ENCODE data around the gene ANGPTL2.

ANGPTL2 gene

GRCh38 chr9:127136880-127137639 lies 14.6 kb upstream of the ANGPTL2 start:
- DNase-seq (ENCODE audit: low read depth in 2 of 3, low spot score in 2 of 3), result no peak

- DNase-seq (ENCODE audit: low read depth in 2 of 3, low spot score in 2 of 3), result no peak
These were observed 13.8 kb upstream of the ANGPTL2 start for GRCh38 chr9:127136081-127136879.

GRCh38 chr9:127135056-127135745 lies 12.8 kb upstream of the ANGPTL2 start:
- no peak for DNase-seq (ENCODE audit: low read depth in 2 of 3, low spot score in 2 of 3)

GRCh38 chr9:127133739-127134167 lies 11.3 kb upstream of the ANGPTL2 start:
- no peak for DNase-seq (ENCODE audit: low read depth in 2 of 3, low spot score in 2 of 3)

- DNase-seq (ENCODE audit: low read depth in 2 of 3, low spot score in 2 of 3), result no peak
These were observed 10.6 kb upstream of the ANGPTL2 start for GRCh38 chr9:127132921-127133647.

GRCh38 chr9:127132375-127132774 lies 9.9 kb upstream of the ANGPTL2 start:
- no peak for DNase-seq (ENCODE audit: low read depth in 2 of 3, low spot score in 2 of 3)

- no peak for DNase-seq (ENCODE audit: low read depth in 2 of 3, low spot score in 2 of 3)
These were observed 9.4 kb upstream of the ANGPTL2 start for GRCh38 chr9:127131871-127132270.

GRCh38 chr9:127130661-127131538 lies 8.5 kb upstream of the ANGPTL2 start:
- no peak for DNase-seq (ENCODE audit: low read depth in 2 of 3, low spot score in 2 of 3)

- DNase-seq (ENCODE audit: low read depth in 2 of 3, low spot score in 2 of 3), result no peak
These were observed 7.8 kb upstream of the ANGPTL2 start for GRCh38 chr9:127130235-127130634.

GRCh38 chr9:127129718-127130085 lies 7.3 kb upstream of the ANGPTL2 start:
- DNase-seq (ENCODE audit: low read depth in 2 of 3, low spot score in 2 of 3), result no peak

GRCh38 chr9:127129073-127129717 lies 6.8 kb upstream of the ANGPTL2 start:
- DNase-seq (ENCODE audit: low read depth in 2 of 3, low spot score in 2 of 3), result no peak

- no peak for DNase-seq (ENCODE audit: low read depth in 2 of 3, low spot score in 2 of 3)
These were observed 6.1 kb upstream of the ANGPTL2 start for GRCh38 chr9:127128341-127129072.

- no peak for DNase-seq (ENCODE audit: low read depth in 2 of 3, low spot score in 2 of 3)
These were observed 4.5 kb upstream of the ANGPTL2 start for GRCh38 chr9:127126971-127127370.

- no peak for DNase-seq (ENCODE audit: low read depth in 2 of 3, low spot score in 2 of 3)
These were observed 2.4 kb upstream of the ANGPTL2 start for GRCh38 chr9:127124792-127125191.

- DNase-seq (ENCODE audit: low read depth in 2 of 3, low spot score in 2 of 3), result no peak
These were observed 1.7 kb upstream of the ANGPTL2 start for GRCh38 chr9:127124111-127124531.

- no peak for DNase-seq (ENCODE audit: low read depth in 2 of 3, low spot score in 2 of 3)
These were observed 842 bp upstream of the ANGPTL2 start for GRCh38 chr9:127123064-127123890.

GRCh38 chr9:127121628-127122175 lies 733 bp downstream of the ANGPTL2 start:
- no peak for DNase-seq (ENCODE audit: low read depth in 2 of 3, low spot score in 2 of 3)

GRCh38 chr9:127119320-127119709 lies 3.1 kb downstream of the ANGPTL2 start:
- DNase-seq (ENCODE audit: low read depth in 2 of 3, low spot score in 2 of 3), result no peak

All from activated CD8-positive, alpha-beta memory T cell treated with anti-CD3 and anti-CD28 coated beads for 48 hours (primary cell).